Cerebellar cortex (tissue), 1 donor: ENCODE measurements around the gene HERC2.
A peak's percentile ranks its signal among the peaks of the same experiment; 100 is the strongest.
"Not testable (repeated sequence)": the region's sequence is repeated elsewhere in the genome, so short reads cannot be mapped to it uniquely, and the experiment has no call there.

Source experiments
- DNase-seq: peaks from one replicate; pipeline ENCODE4 v3.0.0-alpha.2; 2015; ENCODE audit warnings: low spot score

HERC2 gene

DNA sequence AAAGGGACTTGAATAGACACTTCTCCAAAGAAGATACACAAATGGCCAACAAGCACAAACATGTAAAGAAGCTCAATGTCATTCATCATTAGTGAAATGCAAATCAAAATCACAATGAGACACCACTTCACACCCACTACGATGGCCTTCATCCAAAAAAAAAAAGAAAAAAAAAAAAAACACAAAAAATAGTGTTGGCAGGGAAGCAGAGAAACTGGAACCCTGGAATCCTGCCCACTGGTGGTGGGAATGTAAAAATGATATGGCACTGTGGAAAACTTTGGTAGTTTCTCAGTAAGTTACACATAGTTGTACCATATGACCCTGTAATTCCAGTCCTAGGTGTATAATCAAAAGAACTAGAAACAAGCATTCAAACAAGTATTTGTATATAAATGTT lies 94.7 kb downstream of the HERC2 start:
- DNase-seq = not testable (repeated sequence)

GRCh38 chr15:28222612-28223011 lies 99.4 kb downstream of the HERC2 start:
- not testable (repeated sequence) for DNase-seq

GRCh38 chr15:28221696-28222095 lies 100.3 kb downstream of the HERC2 start:
- not testable (repeated sequence) for DNase-seq

DNA sequence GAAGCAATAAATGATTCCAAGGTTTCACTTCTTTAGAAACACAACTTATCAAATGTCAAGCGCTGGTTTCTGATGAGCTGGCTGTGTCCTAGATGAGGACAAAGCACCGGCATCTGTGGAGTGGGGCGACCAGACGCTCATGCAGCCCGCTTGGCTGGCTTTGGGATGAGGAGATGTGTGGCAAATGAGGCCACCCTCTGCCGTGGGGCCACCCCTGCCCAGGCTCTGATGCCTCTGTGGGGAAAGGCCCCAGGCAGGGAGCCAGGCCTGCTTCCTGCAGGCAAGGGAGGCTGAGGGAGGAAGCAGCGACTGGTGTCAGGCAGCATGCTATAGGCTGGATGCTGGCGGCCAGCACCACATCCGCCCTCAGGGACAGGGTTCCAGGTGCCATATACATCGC lies 102.9 kb downstream of the HERC2 start:
- DNase-seq = no peak

DNA sequence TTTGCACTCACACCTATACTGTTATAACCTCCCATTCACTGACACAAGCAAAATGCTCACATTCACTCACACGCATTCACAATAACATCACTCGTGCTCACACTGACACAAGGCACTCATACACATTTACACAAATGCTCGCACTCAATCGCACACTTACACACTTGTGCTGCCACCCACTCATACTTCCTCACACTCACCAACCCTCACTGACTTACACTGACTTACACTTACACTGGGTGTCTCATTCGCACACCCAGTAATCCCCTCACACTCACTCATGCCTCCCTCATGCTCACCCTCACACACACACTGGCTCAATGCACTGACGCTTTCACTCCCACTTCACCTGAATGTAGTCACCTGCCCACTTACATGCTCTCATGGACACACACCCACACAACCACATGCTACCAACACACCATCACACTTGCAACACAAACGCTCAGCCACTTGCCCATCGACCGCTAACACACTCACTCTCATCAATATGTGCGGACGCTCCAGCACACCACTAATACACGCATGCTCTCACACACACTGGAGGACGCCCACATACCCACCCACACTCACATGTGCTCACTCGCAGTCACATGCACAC lies 104.9 kb downstream of the HERC2 start:
- DNase-seq = not testable (repeated sequence)

GRCh38 chr15:28215521-28215920 lies 106.5 kb downstream of the HERC2 start:
- DNase-seq = not testable (repeated sequence)

GRCh38 chr15:28214006-28214790 lies 107.8 kb downstream of the HERC2 start:
- DNase-seq = not testable (repeated sequence)

DNA sequence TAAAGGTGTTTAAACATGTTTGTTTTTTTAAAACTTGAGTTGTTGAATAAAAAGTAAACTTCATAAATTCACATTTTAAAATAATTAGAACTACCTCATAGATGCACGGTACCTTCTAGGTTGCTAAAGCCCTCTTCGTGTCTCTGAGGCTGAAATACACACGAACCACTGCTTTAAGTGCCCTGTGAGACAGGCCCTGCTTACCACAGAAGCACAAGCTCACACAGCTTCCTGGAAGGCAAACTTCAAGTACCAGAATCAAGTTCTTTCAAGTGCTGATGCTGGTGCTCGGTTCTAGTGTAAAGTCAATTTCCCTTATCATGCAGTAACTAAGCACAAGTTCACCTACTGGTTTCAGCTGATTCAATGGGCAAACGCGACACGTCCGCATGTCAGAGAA lies 108.6 kb downstream of the HERC2 start:
- not testable (repeated sequence) for DNase-seq

DNA sequence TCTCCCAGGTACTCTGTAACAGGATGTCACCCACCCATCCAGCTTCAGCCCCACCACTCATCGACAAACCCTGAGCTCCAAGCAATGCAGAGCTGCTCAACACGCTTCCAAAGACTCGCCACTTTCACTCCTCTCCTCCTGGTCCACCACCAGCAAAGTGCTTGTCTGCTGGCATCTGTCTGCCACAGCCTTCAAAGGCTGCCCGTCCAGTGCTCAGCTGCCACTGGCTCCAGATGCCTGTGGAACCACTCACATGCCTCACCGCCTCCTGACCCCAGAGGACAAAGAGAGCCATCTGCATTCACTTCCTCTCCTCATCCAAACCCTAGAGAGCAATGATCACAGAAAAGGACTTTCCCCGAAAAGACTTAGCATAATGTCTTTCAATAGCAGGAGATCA lies 113.4 kb downstream of the HERC2 start:
- no peak for DNase-seq

DNA sequence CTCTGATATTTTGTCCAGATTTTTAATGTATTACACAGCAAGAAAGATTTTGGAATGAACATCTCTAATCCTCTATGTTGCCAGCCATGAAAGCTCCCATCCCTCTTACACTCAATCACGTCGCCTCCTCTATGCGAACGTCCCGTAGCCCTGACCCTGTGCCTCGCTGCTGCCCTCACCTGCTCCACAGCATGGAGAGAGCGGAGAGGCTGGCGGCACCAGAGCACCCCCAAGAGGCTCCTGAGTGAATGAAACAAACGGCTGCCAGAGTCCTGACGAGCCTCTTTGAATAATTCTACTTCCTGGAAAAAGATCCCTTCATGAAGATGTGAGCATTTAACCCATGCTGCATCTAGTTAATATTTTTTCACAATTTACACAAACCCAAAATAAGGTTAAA lies 116.3 kb downstream of the HERC2 start:
- not testable (repeated sequence) for DNase-seq

GRCh38 chr15:28203055-28203828 lies 118.7 kb downstream of the HERC2 start:
- not testable (repeated sequence) for DNase-seq

DNA sequence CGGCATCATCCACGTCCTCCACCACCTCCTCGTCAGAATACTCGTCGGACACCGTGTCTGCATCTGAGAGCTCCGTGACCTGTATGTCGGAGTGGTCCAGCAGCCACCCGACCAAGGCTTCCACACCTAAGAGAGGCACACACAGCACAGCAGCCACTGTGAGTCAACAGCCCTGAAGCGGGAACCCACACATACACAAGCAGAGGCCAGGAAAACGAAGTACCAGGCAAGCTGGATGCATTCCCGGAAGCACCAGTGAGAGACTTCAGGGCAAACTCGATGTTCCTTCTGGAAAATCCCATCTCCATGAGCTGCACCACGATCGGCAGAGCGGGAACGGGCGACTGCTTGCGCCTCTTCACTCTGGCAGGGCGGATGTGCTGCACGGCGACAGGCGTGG lies 119.9 kb downstream of the HERC2 start:
- not testable (repeated sequence) for DNase-seq

DNA sequence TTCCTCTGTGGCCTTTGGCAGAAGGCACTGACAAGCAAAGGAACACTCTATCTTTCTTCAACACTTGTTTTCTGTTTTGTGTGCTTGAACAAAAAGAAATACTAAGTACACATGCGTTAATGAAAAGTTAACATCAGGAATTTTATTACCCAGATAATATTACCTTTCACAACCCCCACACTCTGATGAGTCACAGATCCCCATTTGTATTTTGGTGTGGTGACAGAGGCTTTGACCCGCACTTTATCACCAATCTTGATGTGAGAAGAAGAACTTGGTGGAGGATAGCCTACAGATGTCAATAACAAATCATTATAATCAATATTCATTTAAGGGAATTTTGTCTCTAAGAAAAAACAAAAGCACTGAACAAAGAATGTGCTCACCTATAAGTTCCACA lies 123.8 kb downstream of the HERC2 start:
- not testable (repeated sequence) for DNase-seq

- DNase-seq = not testable (repeated sequence)
These were observed 124.3 kb downstream of the HERC2 start for GRCh38 chr15:28197694-28198093.

GRCh38 chr15:28196581-28196980 lies 125.4 kb downstream of the HERC2 start:
- not testable (repeated sequence) for DNase-seq

- no peak for DNase-seq
These were observed 129.2 kb downstream of the HERC2 start for GRCh38 chr15:28192772-28193171.

DNA sequence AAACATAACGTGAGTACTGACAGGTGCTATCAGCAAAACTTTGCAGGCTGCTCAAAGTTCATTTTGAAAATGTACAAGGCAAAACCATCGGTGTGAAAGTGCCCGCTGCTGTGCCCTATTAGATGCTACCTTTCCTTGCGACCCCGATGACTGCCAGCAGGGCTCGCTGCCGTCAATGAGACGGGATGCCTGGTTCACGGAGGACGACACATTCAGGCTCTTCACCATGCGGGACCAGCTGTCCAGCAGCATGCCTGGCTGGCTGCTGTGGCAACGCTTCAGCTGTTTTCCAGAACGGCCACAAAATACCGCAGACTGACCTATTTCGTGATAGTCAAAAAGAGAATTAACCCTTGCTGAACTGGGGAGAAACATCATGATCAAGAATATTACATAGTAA lies 130.1 kb downstream of the HERC2 start:
- peak; percentile 71 for DNase-seq

DNA sequence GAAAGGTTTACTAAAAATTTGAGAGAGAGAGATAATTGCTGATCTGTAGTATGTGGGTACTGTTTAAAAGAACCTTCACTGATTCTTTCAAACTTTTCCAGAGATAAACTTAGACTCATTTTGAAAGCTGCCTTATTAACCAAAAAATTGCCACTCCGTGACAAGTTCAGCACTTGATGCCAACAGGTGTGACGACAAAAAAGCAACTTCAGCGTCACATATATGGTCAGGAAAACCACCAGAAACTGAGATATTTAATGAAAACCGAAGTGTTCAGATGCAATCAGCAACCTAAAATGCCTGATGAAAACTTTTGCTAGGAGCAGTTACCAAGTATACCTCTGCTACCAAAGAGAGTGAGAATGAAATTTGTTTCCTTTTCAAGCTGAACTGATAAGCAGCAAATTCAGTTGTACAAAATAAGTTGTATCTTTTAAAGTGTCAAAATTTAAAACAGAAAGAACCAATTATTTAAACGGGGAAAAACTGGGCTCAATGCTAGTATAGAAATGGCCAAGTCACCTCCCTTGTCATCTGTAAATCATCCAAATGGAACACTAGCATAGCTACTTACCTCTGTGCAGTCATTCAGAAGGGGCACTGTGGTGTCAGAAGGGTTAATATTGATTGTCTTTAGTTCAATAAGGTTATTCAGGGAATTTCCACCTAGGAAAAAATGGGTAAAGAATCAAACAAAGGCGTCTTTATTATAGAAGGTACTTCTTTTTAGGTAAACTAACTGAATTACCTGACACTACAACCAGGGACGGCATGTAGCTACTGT lies 131.4 kb downstream of the HERC2 start:
- no peak for DNase-seq

- DNase-seq = no peak
These were observed 136.7 kb downstream of the HERC2 start for GRCh38 chr15:28185148-28185895.

- DNase-seq = no peak
These were observed 137.8 kb downstream of the HERC2 start for GRCh38 chr15:28184166-28184565.

DNA sequence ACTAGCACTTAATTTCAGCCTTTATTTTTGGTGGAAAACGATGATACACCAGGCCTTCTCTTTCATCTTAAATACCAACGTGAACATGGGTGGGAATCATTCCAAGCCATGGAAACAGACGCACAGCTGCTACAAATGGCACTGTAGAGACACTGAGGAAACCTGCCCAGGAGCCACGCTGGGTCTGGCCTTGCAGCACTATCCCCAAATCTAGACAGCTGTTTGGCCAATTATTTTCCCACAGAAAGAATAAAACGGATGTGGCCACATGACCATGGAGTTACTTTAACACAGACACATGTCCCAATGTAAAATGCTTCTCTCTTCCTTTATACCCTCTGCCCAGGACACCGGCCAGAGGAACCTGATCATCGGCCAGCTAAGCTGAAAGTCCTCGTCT lies 139.2 kb downstream of the HERC2 start:
- no peak for DNase-seq
